Measurements from ENCODE around the gene DGKA.

Gene DGKA

DNA sequence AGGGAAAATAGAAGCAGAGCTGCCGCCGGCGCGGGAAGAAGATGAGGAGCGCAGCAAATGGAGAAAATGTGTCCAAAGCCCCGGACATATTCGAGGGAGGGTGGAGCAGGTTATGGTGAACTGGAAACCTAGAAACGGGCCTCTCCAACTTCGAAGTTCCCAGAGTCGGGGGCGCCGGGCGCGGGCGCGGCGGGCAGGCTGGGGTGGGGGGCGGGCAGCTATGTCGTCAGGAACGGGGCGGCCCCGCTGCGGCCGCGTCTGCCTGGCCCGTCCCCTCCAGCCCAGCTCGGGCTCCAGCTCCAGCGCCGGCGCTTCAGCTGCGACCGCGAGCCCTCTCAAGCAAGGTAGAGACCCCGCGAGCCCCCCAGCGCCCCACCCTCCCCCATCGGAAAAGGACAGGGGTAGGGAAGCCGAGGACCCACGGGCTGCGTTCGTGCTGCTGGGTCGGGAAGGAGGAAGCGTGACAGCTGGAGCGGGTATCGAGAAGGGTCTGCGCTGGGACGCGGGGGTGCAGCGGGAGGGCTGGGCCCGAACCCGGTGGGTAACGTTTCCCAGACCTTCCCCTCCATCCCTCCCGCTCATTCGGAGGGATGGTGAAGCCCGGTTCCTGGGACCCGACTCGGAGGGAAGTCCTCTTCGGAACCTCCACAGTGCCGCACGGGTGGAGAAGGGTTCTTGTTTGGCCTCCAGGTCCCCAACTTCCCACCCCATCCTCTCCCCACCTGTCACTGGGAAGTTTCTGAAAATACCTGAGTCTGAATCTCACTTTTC is 1.0 kb downstream of the DGKA start:
- DNase-seq (ENCODE audit: low read depth in 2 of 2): peak in 1 of 2 donors; percentile 15

- peak in 1 of 2 donors; percentile 38 for DNase-seq (ENCODE audit: low read depth in 2 of 2)
Observed at GRCh38 chr12:55932551-55932910, 1.6 kb downstream of the DGKA start.

- no peak for DNase-seq (ENCODE audit: low read depth in 2 of 2)
Observed at GRCh38 chr12:55933169-55933798, 2.3 kb downstream of the DGKA start.

DNA sequence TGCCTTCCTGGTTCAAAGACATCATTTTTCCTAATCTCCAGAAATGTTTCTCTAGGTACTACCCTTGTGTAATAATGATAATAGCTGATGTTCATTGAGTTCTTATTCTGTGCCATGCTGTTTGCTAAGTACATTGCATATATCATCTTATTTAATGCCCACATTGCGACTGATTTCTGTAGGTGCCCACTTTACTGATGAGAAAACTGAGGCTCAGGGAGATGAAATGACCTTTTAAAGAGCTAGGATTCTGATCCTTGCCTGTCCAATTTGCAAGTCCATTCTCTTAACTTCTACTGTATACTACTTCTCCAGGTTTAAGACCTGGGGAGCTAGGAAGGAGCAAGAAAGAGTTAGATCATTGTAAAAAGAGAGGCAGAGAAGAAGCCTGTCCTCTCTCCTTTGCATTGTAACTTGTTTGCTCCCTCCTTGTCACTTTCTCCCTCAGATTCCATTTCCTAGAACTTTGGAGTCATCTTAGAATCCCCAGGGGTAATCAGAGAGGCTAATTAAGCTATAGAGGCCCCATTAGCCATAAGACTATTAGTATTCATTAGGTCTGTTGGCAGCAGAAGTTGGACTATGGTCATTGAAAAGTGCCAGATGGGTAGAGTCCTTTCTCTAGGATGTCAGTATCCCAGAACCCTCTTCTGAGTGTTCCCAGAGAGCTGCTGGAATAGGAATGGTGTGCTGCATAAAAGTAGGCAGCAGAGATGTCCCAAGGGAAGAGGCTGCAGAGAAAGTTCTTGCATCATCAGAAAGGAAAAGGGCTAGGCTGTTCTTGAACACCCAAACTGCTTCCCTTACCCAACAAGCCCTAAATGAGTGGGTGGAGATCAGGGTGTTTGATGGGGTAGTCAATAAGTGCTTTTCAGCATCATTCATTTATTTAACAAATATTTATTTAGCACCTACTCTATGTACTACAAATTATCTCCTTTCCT is 3.1 kb downstream of the DGKA start:
- no peak for DNase-seq (ENCODE audit: low read depth in 2 of 2)

- DNase-seq (ENCODE audit: low read depth in 2 of 2): no peak
Observed at GRCh38 chr12:55934773-55935172, 3.8 kb downstream of the DGKA start.

DNA sequence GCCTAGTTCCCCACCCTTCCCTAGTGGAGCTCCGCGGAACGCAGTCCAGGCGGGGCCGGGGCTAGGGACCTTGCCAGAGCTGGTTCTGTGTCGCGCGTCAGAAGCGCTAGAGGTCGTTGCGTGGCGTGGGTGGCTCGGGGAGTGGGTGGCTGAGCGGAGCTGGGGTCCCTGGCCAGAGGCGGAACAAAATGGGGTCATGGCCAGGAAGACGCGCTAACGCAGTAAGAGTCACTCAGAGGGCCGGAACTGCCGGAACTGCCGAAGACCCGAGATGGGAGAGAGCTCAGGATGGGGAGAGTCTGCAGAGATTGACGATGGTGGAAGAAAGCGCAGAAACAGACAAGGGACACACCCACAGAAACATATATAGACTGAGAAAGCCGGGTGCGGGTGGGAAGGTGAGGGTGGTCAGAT is 4.8 kb downstream of the DGKA start:
- DNase-seq (ENCODE audit: low read depth in 2 of 2): peak in 1 of 2 donors; percentile 18

DNA sequence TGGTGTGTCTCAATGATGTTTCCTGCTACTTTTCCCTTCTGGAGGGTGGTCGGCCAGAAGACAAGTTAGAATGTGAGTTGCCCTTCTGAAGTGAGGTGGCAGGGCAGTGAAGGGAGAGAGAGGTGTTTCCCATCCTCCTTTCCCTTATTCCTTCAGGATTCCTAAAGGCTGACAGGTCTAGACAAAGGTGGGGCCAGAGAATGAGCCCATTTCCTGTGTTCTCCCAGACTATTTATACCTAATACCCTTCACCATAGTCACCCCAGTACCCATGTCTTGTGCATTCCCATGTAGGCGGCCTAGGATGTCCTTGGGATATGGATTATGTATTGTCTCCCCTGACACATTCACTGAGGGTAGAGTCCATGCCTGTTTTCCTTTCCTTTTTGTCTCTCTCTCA is 7.0 kb downstream of the DGKA start:
- DNase-seq (ENCODE audit: low read depth in 2 of 2): no peak

- DNase-seq (ENCODE audit: low read depth in 2 of 2): no peak
Observed at GRCh38 chr12:55938826-55939501, 8.0 kb downstream of the DGKA start.

DNA sequence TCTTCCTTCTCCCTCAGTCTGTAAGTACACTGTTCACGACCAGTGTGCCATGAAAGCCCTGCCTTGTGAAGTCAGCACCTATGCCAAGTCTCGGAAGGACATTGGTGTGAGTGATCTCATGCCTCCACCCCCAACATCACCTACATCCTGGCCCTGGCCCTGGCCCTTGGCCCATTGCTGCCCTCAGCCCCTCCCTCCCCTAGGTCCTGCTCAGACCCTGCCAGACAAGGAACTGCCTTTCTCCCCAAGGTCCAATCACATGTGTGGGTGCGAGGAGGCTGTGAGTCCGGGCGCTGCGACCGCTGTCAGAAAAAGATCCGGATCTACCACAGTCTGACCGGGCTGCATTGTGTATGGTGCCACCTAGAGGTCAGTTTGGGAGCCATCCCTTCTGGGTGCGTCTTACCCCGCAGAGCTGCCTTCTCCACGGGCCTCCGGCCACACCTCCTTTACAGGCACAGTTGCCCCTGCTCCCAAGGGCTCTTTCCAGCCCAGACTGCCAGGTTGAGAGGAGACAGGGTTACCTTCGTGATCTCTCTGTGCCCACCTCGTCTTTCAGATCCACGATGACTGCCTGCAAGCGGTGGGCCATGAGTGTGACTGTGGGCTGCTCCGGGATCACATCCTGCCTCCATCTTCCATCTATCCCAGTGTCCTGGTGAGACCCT is 9.2 kb downstream of the DGKA start:
- DNase-seq (ENCODE audit: low read depth in 2 of 2): peak; percentile 74 to 77

- no peak for DNase-seq (ENCODE audit: low read depth in 2 of 2)
Observed at GRCh38 chr12:55942055-55942454, 11.1 kb downstream of the DGKA start.

DNA sequence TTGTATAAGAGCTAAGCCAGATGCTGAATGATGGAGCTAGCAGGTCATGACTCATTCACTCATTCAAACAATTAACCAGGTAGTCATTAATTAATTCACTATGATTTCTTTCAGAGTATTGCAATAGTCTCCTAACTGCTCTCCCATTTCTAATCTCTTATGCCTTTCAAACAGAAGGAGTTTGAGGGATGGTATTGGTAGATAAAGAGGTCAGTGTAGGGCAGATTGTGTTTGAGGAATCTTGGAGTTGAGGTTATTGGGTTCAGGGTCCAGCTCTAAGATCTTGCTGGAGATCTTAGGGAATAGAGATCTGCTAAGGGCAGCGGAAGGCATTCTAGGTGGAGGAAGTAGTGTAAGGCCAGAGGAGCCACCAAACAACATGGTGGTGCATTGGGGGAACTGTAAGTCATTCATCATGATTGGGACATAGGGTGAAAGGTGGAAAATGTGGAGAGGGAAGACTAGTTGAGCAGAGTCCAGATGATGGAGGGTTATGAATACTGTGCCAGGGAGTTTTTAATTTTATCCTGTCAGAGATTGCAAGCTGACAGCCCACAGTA is 11.7 kb downstream of the DGKA start:
- no peak for DNase-seq (ENCODE audit: low read depth in 2 of 2)

DNA sequence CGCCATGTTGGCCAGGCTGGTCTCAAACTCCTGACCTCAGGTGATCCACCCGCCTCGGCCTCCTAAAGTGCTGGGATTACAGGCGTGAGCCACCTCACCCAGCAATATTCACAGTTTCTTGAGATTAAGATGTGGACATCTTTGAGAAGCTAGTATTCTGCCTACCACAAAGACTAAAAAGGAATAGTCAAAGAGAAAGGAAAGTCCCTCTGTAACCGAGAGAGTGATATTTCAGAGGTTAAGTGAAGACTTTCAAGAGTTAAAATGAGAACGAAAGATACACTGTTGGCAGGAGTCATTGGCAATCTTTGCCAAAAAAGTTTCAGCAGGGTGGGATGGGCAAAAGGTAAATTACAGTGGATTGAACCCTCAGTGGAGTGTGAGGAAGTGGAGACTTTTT is 15.6 kb downstream of the DGKA start:
- no peak for DNase-seq (ENCODE audit: low read depth in 2 of 2)

GRCh38 chr12:55955344-55955743 is 24.4 kb downstream of the DGKA start:
- DNase-seq (ENCODE audit: low read depth in 2 of 2): no peak

- DNase-seq (ENCODE audit: low read depth in 2 of 2): peak in 1 of 2 donors; percentile 30
Observed at GRCh38 chr12:55955800-55956508, 25.0 kb downstream of the DGKA start.

- no peak for DNase-seq (ENCODE audit: low read depth in 2 of 2)
Observed at GRCh38 chr12:55957106-55957859, 26.3 kb downstream of the DGKA start.

DNA sequence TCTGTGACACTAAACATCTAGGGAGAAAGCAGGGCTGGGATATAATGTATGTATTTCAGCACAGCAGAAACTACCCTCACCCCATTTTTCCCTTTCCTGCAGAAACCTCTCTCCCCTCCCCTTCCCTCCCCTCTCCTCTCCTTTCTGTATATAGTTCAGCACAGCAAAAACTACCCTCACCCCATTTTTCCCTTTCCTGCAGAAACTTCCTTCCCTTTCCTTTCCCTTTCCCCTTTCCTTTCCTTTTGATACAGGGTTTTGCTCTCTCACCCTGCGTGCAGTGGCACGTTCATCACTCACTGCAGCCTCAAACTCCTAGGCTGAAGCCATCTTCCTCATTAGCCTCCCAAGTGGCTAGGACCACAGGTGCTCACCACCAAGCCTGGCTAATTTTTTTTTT is 32.8 kb downstream of the DGKA start:
- DNase-seq (ENCODE audit: low read depth in 2 of 2): no peak

- no peak for DNase-seq (ENCODE audit: low read depth in 2 of 2)
Observed at GRCh38 chr12:55965240-55965639, 34.3 kb downstream of the DGKA start.

DNA sequence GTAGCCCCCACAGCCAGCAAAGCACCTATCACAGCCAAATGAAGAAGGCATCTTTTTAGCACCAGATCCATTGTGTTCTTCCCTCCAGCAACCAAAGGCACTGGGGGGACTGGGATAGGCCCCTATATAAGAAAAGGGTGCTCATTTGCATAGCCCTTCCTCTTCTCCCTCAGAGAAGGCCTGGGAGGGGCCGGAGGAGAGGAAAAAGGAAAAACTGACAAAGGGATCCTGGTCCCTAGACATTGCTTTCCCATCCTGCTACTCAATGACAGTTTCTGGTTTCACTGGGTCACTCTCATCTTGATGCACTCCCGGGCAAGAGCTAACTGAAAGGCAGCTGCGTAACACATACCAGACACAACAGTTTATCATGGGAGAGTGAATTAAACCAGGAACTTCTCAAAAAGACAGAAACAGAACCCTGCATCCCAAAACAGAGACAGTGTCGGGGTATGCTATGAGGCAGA is 35.0 kb downstream of the DGKA start, which contains the start of gene PMEL:
PMEL (minus strand) TSS at position 102 of the 467 bp plus-strand sequence; CDS start at position 71, 31 bp downstream.
- no peak for DNase-seq (ENCODE audit: low read depth in 2 of 2)

All from activated CD4-positive, alpha-beta T cell treated with anti-CD3 and anti-CD28 coated beads for 24 hours (primary cell).